ENCODE results near the gene SLC12A1.

The SLC12A1 gene

DNA sequence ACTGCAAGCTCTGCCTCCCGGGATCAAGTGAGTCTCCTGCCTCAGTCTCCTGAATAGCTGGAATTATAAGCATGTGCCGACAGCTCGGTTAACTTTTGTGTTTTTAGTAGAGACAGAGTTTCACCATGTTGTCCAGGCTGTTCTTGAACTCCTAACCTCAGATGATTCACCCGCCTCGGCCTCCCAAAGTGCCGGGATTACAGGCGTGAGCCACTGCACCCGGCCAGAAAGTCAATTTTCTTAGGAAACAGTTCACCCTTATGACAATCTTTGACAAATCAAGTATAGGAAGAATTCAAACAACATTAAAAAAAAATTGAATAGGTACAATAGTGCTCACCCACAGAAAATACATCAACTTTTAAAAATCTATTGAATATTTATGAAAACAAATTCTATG, 101.5 kb downstream of the SLC12A1 start:
- in situ Hi-C loops (cut with MboI; ENCODE audit: low pct_unique_long_range_greater_than_20kb, low sequenced_read_pairs, unreplicated experiment): no loop called here
- DNase-seq (ENCODE audit: low spot score): no peak
- TF ChIP-seq, protein P1, sequence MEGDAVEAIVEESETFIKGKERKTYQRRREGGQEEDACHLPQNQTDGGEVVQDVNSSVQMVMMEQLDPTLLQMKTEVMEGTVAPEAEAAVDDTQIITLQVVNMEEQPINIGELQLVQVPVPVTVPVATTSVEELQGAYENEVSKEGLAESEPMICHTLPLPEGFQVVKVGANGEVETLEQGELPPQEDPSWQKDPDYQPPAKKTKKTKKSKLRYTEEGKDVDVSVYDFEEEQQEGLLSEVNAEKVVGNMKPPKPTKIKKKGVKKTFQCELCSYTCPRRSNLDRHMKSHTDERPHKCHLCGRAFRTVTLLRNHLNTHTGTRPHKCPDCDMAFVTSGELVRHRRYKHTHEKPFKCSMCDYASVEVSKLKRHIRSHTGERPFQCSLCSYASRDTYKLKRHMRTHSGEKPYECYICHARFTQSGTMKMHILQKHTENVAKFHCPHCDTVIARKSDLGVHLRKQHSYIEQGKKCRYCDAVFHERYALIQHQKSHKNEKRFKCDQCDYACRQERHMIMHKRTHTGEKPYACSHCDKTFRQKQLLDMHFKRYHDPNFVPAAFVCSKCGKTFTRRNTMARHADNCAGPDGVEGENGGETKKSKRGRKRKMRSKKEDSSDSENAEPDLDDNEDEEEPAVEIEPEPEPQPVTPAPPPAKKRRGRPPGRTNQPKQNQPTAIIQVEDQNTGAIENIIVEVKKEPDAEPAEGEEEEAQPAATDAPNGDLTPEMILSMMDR (IDR thresholded peaks at IDR 0.05; ENCODE audit: extremely low read depth, insufficient read depth, missing control alignments): no peak

DNA sequence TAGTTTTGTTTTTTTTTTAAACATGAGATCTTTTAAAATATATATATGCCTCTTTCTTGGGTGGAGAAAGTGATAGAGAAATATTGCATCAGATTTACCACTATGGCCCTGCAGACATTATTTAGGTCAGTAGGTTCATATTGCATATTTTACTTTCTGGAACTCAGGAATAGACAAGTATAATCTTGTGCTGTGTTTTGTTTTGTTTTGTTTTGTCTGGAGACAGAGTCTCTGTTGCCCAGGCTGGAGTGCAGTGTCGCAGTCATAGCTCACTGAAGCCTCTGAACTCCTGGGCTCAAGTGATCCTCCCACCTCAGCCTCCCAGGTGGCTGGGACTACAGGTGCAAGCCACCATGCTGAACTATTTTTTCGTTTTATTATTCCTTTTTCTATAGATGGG, 103.6 kb downstream of the SLC12A1 start:
- TF ChIP-seq, protein P1 (IDR thresholded peaks at IDR 0.05; ENCODE audit: extremely low read depth, insufficient read depth, missing control alignments): no peak
- in situ Hi-C loops (cut with MboI; ENCODE audit: low pct_unique_long_range_greater_than_20kb, low sequenced_read_pairs, unreplicated experiment): no loop called here
- no peak for DNase-seq (ENCODE audit: low spot score)

DNA sequence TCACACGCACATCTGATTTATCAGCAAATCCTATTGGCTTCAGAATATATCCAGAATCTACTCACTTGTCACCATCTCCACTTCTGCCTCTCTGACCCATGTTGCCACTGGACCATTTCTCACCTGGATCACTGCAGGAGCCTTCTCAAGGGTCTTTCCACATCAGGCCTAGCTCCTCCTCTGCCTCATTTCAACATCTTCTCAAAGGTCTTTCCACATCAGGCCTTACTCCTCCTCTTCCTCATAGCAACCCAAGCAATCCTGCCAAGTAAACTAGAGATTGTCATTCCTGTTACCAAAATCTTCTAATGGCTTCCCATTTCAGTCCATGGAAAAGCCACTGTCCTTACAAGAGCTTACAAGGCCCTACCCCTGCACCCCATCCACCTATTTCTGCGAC, 107.1 kb downstream of the SLC12A1 start:
- TF ChIP-seq, protein P1 (IDR thresholded peaks at IDR 0.05; ENCODE audit: extremely low read depth, insufficient read depth, missing control alignments): no peak
- DNase-seq (ENCODE audit: low spot score): no peak
- in situ Hi-C loops (cut with MboI; ENCODE audit: low pct_unique_long_range_greater_than_20kb, low sequenced_read_pairs, unreplicated experiment): no loop called here

DNA sequence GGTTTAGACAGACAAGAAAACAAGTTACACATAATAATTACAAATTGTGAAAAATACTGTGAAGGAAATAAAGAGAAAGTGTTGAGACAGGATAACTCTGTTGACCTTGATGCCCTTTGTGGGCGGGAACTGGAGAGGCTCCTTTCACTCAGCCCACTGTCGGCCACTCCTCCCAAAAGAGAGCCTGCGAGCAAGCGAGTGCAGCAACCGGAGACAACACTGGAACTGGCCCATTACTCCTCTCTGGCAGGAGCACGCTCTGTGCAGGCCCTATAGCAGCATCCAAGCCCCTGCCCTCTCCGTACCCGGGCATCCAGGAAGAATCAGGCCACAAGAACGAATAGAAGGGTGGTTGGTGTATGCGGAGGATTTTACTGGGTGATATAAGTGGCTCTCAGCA, 108.9 kb downstream of the SLC12A1 start:
- in situ Hi-C loops (cut with MboI; ENCODE audit: low pct_unique_long_range_greater_than_20kb, low sequenced_read_pairs, unreplicated experiment): no loop called here
- TF ChIP-seq, protein P1 (IDR thresholded peaks at IDR 0.05; ENCODE audit: extremely low read depth, insufficient read depth, missing control alignments): no peak
- DNase-seq (ENCODE audit: low spot score): no peak

DNA sequence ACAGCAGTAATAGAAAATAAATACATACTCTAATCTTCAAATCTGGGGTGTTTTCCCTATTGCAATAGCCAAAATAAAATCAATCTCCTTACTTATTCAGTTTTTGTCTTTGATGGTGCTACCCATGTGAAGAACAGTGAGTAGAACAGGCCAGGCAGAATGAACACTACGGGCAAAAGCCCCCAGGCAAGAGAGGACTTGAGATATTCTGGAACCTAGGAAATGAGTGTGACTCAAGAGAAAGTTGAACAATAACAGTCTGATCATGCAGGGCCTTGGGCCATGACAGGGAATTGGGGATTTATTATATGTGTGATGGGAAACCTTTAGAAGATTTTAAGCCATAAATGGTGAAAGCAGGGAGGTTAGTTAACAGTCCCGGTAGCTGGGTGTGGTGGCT, 111.1 kb downstream of the SLC12A1 start:
- no peak for DNase-seq (ENCODE audit: low spot score)
- in situ Hi-C loops (cut with MboI; ENCODE audit: low pct_unique_long_range_greater_than_20kb, low sequenced_read_pairs, unreplicated experiment): no loop called here
- TF ChIP-seq, protein P1 (IDR thresholded peaks at IDR 0.05; ENCODE audit: extremely low read depth, insufficient read depth, missing control alignments): no peak

DNA sequence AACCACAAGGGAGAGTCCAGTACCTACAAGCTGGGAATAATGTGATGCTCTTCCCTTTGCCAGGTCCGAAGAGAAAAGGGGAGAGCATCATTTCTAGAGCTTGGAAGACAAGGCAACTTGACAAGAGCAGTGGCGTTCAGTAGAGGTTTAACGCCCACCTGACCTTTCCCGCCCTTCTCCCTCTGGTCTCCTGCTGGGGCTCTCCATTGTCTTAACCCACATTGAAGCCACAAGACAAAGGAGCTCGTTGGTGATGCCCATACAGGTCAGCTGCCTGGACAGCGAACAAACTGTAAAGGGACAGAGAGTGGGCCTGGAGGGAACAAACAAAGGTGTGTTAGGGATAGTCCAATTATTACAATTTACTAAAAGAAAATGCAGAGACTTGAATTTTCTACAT, 112.0 kb downstream of the SLC12A1 start:
- TF ChIP-seq, protein P1 (IDR thresholded peaks at IDR 0.05; ENCODE audit: extremely low read depth, insufficient read depth, missing control alignments): no peak
- DNase-seq (ENCODE audit: low spot score): no peak
- in situ Hi-C loops (cut with MboI; ENCODE audit: low pct_unique_long_range_greater_than_20kb, low sequenced_read_pairs, unreplicated experiment): no loop called here

DNA sequence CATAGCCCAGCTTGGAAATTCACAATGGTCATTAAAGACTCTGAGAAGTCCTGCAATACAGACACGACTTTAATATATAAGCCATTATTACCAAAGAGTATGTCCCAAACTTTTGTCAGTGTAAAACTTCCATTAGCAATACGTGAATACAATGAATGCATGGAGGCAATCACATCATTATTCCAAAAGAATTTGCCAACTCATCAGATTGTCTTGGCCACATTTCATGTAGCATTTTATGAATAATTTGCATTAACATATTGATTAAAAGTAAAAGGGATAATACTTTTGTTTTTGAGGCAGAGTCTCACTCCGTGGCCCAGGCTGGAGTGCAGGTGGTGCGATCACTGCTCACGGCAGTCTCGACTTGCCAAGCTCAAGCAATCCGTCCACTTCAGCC, 117.2 kb downstream of the SLC12A1 start:
- in situ Hi-C loops (cut with MboI; ENCODE audit: low pct_unique_long_range_greater_than_20kb, low sequenced_read_pairs, unreplicated experiment): no loop called here
- TF ChIP-seq, protein P1 (IDR thresholded peaks at IDR 0.05; ENCODE audit: extremely low read depth, insufficient read depth, missing control alignments): no peak
- DNase-seq (ENCODE audit: low spot score): no peak
